ENCODE data around the gene ZCCHC24.

ZCCHC24 gene

GRCh38 chr10:79445977-79446757 is 743 bp upstream of the ZCCHC24 start:
- DNase-seq = no peak

GRCh38 chr10:79444199-79445119 is 965 bp downstream of the ZCCHC24 start:
- peak; percentile 50 to 59 for DNase-seq

GRCh38 chr10:79443338-79444198 is 1.9 kb downstream of the ZCCHC24 start:
- peak; percentile 11 to 48 for DNase-seq

DNA sequence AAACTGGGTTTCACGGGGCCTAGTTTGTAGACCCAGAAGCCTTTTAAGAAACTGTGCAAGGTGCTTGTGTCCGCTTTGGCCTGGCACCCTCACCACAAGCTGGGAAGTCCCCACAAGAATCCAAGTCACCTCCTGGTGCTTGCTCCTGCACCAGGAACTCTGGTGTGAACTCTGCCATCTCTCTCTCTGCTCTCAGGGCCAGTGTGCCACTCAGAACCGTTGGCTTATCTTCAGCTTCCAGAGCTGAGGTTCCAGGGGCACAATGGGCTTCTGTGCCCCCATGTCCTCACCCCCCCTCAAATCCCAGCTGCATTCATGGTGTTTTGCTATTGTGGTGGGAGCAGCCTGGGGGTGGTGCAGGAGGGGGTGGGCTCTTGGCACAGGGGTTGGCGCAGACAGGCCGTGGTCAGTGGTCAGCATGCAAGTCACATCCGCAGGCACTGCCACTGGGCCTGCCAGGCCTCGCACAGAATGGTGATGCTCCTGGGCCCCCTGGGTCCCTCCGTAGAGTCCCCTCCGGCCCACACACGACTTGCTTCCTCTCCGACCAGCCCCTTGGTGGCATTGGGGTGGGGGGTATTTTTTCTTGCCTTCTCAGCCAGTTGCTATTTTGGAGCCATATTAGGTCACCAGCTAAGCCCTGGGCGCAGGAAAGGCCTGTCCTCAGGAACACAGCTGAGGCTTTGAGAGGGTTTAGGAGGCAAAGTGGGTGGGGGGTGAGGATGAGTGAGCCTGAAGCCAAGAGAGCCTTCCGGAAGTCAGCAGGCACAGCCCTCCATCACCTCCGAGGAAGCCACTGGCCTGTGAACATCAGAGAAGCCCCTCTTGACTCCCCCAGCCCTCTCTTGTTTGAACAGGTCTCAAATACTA is 3.0 kb downstream of the ZCCHC24 start:
- no peak for DNase-seq

- DNase-seq = no peak
Measured at GRCh38 chr10:79441433-79441832, 4.0 kb downstream of the ZCCHC24 start.

DNA sequence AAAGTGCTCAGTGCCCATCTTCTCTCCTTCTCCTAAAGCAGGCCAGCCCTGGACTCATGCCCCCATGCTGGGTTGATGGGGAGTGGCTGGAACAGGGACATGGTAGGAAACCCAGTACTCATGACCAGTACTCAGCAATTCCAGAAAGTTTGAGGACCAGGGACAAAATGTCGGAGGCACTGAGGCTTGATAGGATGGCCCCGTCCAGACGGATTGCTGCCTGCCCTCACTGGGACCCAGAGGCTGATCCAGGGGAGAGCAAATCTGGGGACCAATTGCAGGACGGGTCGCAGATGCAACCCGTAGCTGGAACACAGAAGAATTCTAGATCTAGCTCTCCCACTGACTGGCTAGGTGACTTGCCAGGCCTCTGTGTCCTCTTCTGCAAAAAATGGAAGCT is 5.1 kb downstream of the ZCCHC24 start:
- no peak for DNase-seq

DNA sequence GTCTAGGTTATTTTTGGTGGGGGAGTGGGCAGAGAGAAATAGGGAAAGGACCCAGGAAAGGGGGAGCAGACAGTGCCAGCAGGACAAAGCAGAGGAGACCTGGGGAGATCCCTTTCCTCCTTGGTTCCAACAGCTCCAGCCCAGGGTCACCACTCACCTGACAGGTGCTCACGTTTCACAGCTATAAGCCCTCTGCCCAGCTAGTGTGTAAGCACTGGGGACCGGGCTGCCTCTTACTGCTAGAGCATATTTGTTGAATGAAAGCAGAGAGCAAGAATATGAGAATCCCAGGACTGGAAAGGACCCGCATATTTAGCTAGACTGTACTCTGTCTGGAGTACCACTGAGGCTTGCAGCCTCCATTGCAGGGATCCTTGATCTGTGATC is 6.7 kb downstream of the ZCCHC24 start:
- no peak for DNase-seq

GRCh38 chr10:79438021-79438698 is 7.3 kb downstream of the ZCCHC24 start:
- peak in 1 of 2 donors; percentile 36 for DNase-seq

DNA sequence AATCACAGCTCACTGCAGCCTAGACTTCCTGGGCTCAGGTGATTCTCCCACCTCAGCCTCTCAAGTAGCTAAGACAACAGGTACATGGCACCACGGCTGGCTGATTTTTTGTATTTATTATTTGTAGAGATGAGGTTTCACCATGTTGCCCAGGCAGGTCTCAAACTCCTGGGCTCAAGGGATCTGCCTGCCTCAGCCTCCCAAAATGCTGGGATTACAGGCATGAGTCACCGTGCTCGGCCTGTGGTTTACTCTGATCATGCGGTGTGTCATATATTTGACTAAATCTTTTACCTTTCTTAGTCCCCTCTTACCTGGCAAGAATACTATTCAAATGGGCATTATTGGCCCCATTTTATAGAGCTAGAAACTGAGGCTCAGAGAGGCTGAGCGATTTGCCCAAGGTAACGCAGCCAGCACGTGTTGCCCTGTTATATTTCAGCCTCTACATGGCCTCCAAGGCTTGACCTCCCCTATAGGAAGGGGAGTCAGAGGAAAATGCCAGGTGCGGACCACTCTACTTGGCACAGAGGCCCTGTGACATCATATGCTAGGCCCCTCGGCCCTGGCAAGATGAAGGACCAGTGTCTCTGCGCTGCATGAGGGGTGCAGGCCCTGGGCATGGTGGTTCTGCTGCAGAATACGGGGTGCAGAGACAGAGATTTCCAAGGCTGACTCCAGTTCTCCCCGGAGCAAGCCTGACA is 8.2 kb downstream of the ZCCHC24 start:
- no peak for DNase-seq

- no peak for DNase-seq
Measured at GRCh38 chr10:79436850-79437103, 8.6 kb downstream of the ZCCHC24 start.

- DNase-seq = no peak
Measured at GRCh38 chr10:79436066-79436849, 9.2 kb downstream of the ZCCHC24 start.

DNA sequence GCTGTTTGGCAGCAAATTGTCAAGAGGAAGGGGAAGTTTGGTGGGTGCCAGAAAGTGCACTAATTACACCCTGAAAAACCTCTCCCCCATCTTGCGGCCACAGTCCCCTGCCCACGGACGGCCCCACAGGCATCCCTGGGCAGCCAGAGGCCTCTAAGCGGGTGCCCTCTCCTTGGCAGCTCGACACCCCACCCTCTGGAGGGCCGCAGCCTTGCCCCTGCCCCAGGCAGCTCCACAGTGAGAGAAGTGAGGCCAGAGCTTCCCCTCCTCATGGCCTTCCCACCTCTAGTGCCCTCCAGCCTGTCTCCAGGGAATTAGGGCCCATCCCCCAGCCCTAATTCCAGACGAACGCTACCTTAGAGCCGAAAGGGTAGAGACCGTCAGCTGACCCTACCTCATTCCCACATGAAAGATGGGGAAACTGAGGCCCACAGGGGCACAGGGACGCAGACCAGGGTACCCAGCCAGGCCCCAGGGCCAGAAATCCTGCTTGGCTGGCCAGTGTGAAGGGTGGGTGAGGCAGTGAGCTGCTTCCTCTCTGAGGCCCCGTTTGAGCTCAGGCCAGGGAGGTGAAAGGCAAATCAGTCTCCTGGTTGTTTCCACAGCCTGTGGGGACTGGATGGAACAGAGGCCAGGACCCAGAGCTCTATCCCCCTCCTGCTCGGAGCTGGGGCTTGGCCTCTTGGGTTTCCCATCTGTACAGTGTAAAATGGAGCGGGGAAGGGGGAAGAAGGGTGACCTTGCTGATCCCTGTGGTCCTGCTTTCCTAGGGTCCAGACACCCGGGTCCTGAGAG is 10.0 kb downstream of the ZCCHC24 start:
- no peak for DNase-seq

GRCh38 chr10:79434821-79435251 is 10.6 kb downstream of the ZCCHC24 start:
- no peak for DNase-seq

GRCh38 chr10:79434223-79434687 is 11.2 kb downstream of the ZCCHC24 start:
- no peak for DNase-seq

DNA sequence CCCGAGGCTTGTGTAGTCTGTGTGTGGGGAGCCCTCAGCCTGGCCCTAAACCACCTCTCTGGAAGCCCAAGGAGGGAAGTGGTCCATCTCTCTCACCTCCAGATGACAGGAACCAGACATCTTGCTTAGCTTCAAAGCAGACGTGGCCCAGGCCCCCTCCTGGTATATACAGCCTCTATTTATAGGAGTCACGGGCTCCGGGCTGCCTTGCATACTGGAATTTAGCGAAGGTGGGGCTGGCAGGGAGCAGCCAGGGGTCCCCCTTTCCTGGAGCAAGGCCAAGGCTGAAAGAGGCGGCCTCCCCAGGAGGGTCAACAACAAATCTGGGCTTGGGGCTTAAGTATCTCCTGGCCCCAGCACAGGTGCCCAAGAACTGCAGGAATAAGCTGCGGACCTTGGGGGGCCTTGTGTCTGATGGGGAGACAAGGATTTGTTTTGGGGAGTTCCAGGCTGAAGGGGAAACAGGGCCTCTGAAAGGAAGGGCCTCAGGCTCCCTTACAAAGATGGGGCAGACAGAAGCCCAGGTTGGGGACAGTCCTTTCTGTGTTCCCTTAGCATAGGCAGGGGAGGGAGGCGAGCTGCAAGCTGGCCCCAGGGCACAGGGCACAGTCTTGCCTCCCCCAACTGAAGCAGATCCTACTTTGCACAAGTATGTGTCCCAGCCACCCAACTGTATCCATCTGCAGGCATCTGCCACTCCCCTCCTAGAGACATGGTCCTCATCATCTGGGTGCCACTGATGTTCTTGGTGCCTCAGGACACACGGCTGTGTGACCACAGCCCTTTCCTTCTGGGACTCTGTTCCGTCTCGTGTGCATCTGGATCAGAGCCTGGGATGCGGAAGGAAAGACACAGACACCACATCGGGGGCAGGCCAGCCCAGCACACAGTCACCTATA is 11.9 kb downstream of the ZCCHC24 start:
- DNase-seq = no peak

- DNase-seq = no peak
Measured at GRCh38 chr10:79431891-79432831, 13.3 kb downstream of the ZCCHC24 start.

DNA sequence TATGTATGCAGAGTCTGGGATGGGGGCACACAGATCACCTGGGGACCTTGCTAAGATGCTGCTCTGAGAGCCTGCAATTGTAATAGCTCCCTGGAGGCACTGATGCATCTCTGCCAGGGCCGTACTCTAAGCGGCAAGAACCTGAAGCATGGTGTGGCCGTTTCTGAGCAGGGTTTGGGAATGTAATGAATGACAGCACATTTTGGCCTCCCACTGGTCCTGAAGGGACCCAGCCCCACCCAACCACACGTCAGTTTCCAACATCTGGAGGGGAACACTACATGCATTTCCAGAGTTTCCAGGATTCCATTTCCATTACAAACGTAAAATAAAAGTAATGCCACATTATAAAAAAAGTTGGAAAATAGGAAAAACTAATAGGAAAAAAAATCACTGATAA is 14.0 kb downstream of the ZCCHC24 start:
- DNase-seq = no peak
